ENCODE measurements around the gene FERMT3. TPM values are rescaled to one million over a fixed set of nuclear protein-coding genes. Genes with fewer than 3 reads are reported as not detected.

Gene FERMT3
- total RNA-seq, 6 donors from 2014 or later: 33.2 to 119 (median 89.3) TPM

GRCh38 chr11:64238999-64239398 is 32.5 kb downstream of the FERMT3 start:
- DNase-seq (no peak), ATAC-seq (ENCODE audit: low FRiP score in 2 of 2) (no peak)
- Histone ChIP-seq H3K4me3 (no peak overlapping the region), H3K9me3 (no peaks in the 10 kb centered on the region), H3K36me3 (peaks cover 0 to 29% (median 14%) of the 10 kb centered on the region in 4 donors), H3K27ac (peak overlapping the region; percentile 74 to 99 (median 96)), H3K4me1 (peaks cover 53 to 72% (median 56%) of the 10 kb centered on the region in 4 donors), H3K27me3 (no peaks in the 10 kb centered on the region)
- no peak for TF ChIP-seq EP300 (IDR thresholded peaks at IDR 0.05)
- TF ChIP-seq POLR2AphosphoS5 (IDR thresholded peaks at IDR 0.05): no peak
- no peak for TF ChIP-seq POLR2A (IDR thresholded peaks at IDR 0.05)
- TF ChIP-seq, protein P1, sequence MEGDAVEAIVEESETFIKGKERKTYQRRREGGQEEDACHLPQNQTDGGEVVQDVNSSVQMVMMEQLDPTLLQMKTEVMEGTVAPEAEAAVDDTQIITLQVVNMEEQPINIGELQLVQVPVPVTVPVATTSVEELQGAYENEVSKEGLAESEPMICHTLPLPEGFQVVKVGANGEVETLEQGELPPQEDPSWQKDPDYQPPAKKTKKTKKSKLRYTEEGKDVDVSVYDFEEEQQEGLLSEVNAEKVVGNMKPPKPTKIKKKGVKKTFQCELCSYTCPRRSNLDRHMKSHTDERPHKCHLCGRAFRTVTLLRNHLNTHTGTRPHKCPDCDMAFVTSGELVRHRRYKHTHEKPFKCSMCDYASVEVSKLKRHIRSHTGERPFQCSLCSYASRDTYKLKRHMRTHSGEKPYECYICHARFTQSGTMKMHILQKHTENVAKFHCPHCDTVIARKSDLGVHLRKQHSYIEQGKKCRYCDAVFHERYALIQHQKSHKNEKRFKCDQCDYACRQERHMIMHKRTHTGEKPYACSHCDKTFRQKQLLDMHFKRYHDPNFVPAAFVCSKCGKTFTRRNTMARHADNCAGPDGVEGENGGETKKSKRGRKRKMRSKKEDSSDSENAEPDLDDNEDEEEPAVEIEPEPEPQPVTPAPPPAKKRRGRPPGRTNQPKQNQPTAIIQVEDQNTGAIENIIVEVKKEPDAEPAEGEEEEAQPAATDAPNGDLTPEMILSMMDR (IDR thresholded peaks at IDR 0.05): no peak
- WGBS, 2 donors: 60 to 79% methylated on average over 5 of the region's 5 CpGs

- 75 to 88% methylated on average over 11 of the region's 11 CpGs for WGBS, 2 donors
- H3K36me3 ChIP-seq: peaks cover 0 to 31% (median 18%) of the 10 kb centered on the region in 4 donors
- peaks cover 53 to 74% (median 57%) of the 10 kb centered on the region in 4 donors for H3K4me1 ChIP-seq
- H3K9me3 ChIP-seq: no peaks in the 10 kb centered on the region
- peak overlapping the region in 3 of 4 donors; percentile 71 to 92 (median 89) for H3K4me3 ChIP-seq
- DNase-seq (peak; percentile 40 to 55), ATAC-seq (ENCODE audit: low FRiP score in 2 of 2) (no peak)
- TF ChIP-seq, protein P1 (IDR thresholded peaks at IDR 0.05): no peak
- TF ChIP-seq POLR2AphosphoS5 (IDR thresholded peaks at IDR 0.05): peak in 1 of 2 donors; percentile 54
- peak overlapping the region; percentile 93 to 99 (median 98) for H3K27ac ChIP-seq
- no peaks in the 10 kb centered on the region for H3K27me3 ChIP-seq
Observed at GRCh38 chr11:64239662-64240434, 33.3 kb downstream of the FERMT3 start.

DNA sequence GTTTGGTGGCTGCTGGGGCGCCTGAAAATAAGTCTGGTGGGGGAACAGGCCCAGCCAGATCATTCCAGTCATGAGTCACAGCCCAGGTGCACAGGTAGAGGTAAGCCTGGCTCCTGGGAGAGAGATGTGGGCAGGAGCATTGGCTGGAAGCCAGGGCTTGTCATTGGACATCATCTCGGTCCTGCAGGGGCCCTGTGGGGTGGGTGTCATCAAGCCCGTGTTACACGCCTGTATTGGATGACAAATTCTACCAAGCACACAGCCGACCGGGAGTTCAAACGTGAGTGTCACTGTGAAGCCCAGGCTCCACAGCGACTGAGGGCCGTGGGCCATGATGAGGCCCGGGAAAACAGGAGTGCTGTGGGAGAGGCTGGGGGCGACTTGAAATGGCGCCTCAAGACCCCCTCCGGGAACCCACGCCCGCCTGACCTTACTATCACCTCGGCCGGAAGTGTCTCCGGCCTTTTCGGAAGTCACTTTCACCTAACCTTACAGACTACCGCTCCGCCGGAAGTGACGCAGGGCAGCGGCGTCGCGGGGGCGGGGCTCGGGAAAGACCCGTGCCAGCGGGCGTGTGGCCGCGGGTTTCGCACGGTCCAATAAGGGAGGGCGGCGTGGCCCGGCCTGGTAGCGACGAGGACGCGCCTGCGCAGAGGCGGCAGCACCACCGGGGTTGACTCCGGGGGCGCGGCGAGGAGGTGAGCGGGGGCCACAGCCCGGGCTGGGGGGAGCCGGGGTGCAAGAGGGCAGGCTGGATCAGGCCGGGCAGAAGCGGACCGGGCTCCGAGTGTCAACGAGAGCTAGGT is 34.1 kb downstream of the FERMT3 start, which contains the start of gene FKBP2:
FKBP2 (plus strand) TSS at position 661 of the 806 bp plus-strand sequence. CDS start 1,293 bp downstream, outside the sequence.
- peak within 1 kb of the TSS; percentile 93 to 99 (median 98) for H3K27ac ChIP-seq
- H3K9me3 ChIP-seq: no peaks in the 10 kb centered on the region
- peaks cover 54 to 74% (median 57%) of the 10 kb centered on the region in 4 donors for H3K4me1 ChIP-seq
- peak within 1 kb of the TSS; percentile 71 to 97 (median 90) for H3K4me3 ChIP-seq
- peak; percentile 96 to 97 for TF ChIP-seq POLR2AphosphoS5 (IDR thresholded peaks at IDR 0.05)
- peak in 2 of 4 donors; percentile 32 to 67 for TF ChIP-seq EP300 (IDR thresholded peaks at IDR 0.05)
- TF ChIP-seq, protein P1 (IDR thresholded peaks at IDR 0.05): peak in 2 of 6 experiments; percentile 8 to 45
- TF ChIP-seq POLR2A (IDR thresholded peaks at IDR 0.05): peak in 3 of 4 donors; percentile 69 to 92 (median 72)
- ATAC-seq (ENCODE audit: low FRiP score in 2 of 2) (peak; percentile 89), DNase-seq (peak; percentile 99 to 100)
- WGBS, 2 donors: 0 to 2% methylated on average over 15 to 55 of the region's 58 CpGs
- peaks cover 0 to 31% (median 18%) of the 10 kb centered on the region in 4 donors for H3K36me3 ChIP-seq
- H3K27me3 ChIP-seq: no peaks in the 10 kb centered on the region

DNA sequence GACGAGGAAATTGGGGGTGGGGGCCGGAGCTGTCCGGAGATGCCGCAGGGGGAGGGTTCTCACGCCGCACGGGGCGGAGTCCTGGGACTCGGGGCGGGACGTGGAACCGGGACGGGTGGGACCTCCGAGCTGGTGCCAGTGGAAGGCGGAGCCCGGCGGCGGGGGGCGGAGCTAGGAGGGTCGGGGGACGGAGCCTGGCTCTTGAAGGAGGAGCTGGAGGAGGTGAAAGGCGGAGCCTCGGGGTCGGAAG is 34.6 kb downstream of the FERMT3 start:
- DNase-seq: peak; percentile 100
- Histone ChIP-seq H3K36me3 (peaks cover 0 to 31% (median 18%) of the 10 kb centered on the region in 4 donors), H3K4me1 (peaks cover 55 to 74% (median 59%) of the 10 kb centered on the region in 4 donors), H3K27ac (peak overlapping the region; percentile 93 to 99 (median 98)), H3K9me3 (no peaks in the 10 kb centered on the region), H3K4me3 (peak overlapping the region; percentile 4 to 92 (median 80)), H3K27me3 (no peaks in the 10 kb centered on the region)
- 1 to 2% methylated on average over 11 to 24 of the region's 24 CpGs for WGBS, 2 donors
- TF ChIP-seq POLR2AphosphoS5 (IDR thresholded peaks at IDR 0.05): no peak
- TF ChIP-seq POLR2A (IDR thresholded peaks at IDR 0.05): no peak
- TF ChIP-seq EP300 (IDR thresholded peaks at IDR 0.05): no peak
- TF ChIP-seq, protein P1 (IDR thresholded peaks at IDR 0.05): no peak
- ATAC-seq (ENCODE audit: low FRiP score in 2 of 2): peak; percentile 94 to 96
